ENCODE results near the gene RPP30.

Gene RPP30

DNA sequence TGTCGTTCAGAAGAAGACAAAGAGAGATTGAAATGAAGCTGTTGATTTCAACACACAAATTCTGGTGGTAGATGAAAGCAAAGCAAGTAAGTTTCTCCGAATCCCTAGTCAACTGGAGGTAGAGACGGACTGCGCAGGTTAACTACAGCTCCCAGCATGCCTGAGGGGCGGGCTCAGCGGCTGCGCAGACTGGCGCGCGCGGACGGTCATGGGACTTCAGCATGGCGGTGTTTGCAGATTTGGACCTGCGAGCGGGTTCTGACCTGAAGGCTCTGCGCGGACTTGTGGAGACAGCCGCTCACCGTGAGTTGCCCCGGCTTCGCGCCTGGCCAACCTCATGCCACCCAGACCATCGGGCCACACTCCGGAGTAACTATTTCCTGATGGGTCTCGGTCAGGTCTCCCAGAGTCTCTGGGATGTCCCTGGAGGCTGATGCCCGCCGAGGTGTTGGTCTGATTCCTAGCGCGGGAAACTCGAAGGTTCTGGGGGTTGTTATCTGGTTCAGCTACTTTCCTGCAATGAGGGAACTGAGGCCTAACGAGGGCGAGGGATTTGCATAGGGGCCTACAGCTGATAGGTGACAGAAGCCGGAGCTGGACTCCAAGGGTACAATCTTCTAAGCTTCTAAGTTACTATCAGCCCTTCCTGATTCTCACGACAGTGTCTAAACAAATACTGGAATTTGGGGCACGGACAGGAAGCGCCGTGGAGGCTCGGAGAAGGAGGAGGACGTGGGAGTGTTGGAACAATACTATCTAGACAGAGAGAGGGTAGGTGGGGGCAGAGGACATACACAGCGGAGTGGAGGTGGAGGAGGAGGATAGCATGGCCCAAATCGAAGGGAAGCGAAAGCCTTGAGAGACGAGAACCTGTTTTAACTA is at the start of gene RPP30:
RPP30 (plus strand) TSS at position 209 of the 882 bp plus-strand sequence; CDS start at position 222, 13 bp downstream.
- peak; percentile 69 for DNase-seq

DNA sequence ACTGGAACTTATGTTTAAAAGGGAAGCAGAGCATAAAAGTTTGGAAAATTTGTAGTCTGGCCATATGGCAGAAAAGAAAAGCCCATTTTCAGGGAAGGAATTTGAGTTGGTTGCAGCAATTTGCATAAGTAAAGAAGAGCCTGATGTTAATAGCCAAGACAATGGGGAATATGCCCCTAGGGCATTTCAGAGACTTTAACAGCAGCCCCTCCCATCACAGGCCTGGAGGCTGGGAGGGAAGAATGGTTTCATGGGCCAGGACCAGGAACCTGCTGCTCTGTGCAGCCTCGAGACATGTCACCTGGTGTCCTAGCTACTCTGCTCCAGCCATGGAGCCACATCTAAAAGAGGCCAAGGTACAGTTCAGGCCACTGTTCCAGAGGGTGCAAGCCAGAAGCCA is 49.3 kb upstream of the RPP30 start:
- no peak for DNase-seq

- no peak for DNase-seq
These were observed 39.7 kb upstream of the RPP30 start for GRCh38 chr10:90832111-90832510.

DNA sequence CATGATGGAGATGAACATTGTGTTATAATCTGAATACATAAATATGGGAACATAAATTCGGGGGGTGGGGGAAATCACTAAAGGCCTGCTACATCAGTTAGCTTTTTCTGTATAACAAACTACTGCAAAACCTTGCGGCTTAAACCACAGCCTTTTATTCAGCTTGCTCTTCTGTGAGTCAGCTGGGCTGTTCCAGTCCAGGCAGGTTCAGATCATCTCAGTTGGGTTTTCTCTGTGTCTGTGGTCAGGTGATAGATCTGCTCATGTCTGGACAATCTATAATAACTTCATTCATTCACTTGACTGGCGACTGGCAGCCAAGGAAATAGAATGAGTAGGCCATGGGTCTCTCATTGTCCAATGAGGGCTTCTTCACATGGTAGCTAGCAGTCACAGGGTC is 37.4 kb upstream of the RPP30 start:
- no peak for DNase-seq

- DNase-seq, result no peak
These were observed 34.3 kb upstream of the RPP30 start for GRCh38 chr10:90837486-90837885.

DNA sequence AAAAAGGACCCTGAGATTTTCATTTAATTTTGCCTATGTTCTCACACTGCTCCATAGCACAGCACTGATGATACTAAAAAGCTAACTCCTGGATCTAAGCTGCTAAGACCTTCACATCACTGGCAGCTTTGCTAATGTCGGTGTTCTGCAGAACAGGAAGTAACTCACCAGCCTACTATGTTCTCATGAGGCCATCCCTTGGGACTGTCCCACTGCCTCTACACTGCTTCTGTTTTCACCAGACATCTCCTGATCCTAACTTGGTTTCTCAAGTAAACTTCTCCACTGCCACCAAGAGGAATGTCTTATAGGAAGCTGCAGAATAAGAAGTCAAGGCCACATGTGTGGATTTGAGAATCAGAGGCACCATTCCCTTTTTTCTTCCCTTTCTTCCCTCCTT is 29.0 kb upstream of the RPP30 start:
- DNase-seq, result no peak

DNA sequence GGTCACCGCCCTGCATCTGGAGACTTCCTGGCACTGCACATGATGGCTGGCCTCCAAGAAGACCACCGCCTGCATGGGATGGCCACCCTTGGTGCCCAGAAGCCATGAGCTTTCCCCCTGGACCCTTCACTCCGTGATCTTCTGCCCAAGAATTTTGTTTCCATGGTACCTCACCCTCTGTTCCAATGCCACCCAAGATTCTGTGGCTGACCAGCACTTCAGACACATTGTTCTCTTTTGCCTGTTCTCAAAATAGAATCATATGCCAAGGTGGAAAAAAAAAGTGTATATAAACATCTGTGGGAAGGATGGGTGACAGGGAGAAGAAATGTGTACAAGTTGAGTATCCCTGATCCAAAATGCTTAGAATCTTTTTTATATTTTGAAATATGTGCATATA is 26.0 kb upstream of the RPP30 start:
- DNase-seq, result no peak

- DNase-seq, result no peak
These were observed 25.0 kb upstream of the RPP30 start for GRCh38 chr10:90846746-90847145.

GRCh38 chr10:90847436-90847835 is 24.3 kb upstream of the RPP30 start:
- no peak for DNase-seq

GRCh38 chr10:90849956-90850749 is 21.6 kb upstream of the RPP30 start:
- no peak for DNase-seq

- no peak for DNase-seq
These were observed 16.6 kb upstream of the RPP30 start for GRCh38 chr10:90855126-90855525.

DNA sequence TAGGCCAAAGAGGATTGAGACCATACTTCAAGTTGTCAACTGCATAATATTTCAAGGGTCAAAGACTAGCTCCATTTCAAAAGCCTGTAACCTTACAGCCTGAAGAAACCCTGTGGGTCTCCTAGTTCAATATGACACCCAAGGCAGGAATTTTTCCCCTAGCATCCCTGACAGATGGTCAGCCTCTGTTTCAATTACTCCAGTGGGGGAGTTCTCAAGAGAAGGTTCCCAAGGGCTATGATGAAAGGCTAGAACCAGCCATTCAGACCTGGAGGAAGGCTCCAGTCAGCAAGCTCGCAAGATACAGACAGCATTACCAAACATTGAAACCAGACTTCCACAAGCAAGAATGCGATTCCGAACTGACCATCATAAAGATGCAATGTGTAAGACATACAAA is 15.5 kb upstream of the RPP30 start:
- no peak for DNase-seq

DNA sequence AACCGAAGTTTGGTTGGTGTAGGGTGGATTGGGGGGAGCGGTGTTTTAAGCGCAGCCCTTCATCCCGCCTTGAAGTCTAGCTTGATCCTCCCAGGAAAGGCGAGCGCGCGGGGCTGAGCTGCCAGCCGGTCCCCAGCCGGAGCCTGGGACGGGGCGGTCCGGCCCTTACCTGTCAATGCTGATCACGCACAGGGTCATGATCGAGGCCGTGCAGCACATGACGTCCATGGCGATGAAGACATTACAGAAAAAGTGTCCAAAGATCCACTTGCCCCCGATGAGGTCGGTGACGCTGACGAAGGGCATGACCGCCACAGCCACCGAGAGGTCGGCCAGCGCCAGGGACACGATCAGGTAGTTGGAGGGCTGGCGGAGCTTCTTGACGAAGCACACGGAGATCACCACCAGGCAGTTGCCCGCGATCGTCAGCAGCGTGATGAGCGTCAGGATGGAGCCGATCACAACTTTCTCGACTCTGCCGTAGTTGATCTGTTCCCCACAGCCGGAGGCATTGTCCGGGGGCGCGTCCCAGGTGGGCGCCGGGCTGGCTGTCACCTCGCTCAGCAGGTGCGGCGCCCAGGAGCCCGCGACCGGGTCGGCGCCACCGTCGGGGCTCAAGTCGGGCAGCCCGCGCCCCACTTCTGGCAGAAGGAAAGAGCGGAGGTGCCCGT is 14.7 kb upstream of the RPP30 start:
- DNase-seq, result no peak

GRCh38 chr10:90857635-90858460 is 13.9 kb upstream of the RPP30 start, which contains the start of gene HTR7:
TSS of gene HTR7 (minus strand) at chr10:90858039. CDS start at chr10:90857671, 368 bp downstream.
- DNase-seq, result peak; percentile 33

GRCh38 chr10:90858461-90858968 is 13.3 kb upstream of the RPP30 start:
- no peak for DNase-seq

DNA sequence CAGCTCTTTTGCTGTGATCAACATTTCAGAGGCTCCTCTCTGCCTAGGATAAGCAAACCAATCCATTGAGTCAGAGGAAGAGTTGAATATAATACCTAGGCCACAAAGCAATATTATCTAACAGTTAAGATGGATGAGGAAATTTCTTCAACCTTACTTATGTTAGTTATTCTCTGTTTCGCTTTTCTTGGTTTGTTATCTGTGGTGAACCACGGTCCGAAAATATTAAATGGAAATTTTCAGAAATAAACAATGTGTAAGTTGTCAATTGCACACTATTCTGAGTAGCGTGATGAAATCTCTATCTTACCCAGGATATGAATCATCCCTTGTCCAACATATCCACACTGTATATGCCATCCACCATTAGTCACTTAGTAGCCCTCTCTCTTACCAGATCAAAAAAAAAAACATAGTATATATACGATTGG is 12.4 kb upstream of the RPP30 start:
- DNase-seq, result no peak

DNA sequence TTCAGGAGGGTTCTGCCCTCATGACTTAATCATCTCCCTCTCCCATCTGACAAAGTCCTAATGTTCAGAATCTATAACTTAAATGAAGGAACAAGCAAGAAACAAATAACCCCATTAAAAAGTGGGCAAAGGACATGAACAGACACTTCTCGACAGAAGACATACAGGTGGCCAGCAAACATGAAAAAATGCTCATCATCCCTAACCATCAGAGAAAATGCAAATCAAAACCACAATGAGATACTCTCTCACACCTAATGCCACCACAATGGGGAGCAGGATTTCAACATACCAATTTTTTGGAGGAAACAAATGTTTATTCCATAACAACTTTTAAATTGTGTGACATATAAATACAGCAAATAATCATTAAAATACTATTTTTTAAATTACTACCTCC is 11.0 kb upstream of the RPP30 start:
- no peak for DNase-seq

- DNase-seq, result no peak
These were observed 8.8 kb upstream of the RPP30 start for GRCh38 chr10:90862908-90863514.

- no peak for DNase-seq
These were observed 6.4 kb upstream of the RPP30 start for GRCh38 chr10:90865401-90865800.

- DNase-seq, result no peak
These were observed 5.7 kb upstream of the RPP30 start for GRCh38 chr10:90866050-90866598.

GRCh38 chr10:90871279-90871765 is 452 bp upstream of the RPP30 start:
- peak; percentile 32 for DNase-seq
